Type B pancreatic cell (in vitro differentiated cells): ENCODE results near the gene FLT3LG. TPM values are rescaled to one million over a fixed set of nuclear protein-coding genes. Genes with fewer than 3 reads are reported as not detected.

Experiments
- DNase-seq: peaks from one replicate; pipeline ENCODE4 v3.0.0; 2021; ENCODE audit warnings: mixed read lengths; ENCODE audit not compliant: unreplicated experiment; ENCODE audit errors: extremely low spot score
- H3K27ac Mint-ChIP-seq: 2 replicates; pipeline ENCODE4 v1.8.0; 2021; ENCODE audit warnings: mild to moderate bottlenecking, mixed read lengths
- H3K27me3 Mint-ChIP-seq: 2 replicates; pipeline ENCODE4 v1.8.0; 2021; ENCODE audit warnings: mixed read lengths
- H3K36me3 Mint-ChIP-seq: 2 replicates; pipeline ENCODE4 v1.8.0; 2021; ENCODE audit warnings: mixed read lengths
- H3K4me1 Mint-ChIP-seq: one replicate; pipeline ENCODE4 v1.8.0; 2021; ENCODE audit warnings: mixed read lengths; ENCODE audit not compliant: unreplicated experiment
- H3K4me3 Mint-ChIP-seq: 2 replicates; pipeline ENCODE4 v1.8.0; 2021; ENCODE audit warnings: mild to moderate bottlenecking, mixed read lengths
- H3K9me3 Mint-ChIP-seq: 2 replicates; pipeline ENCODE4 v1.8.0; 2021; ENCODE audit warnings: mixed read lengths
- CTCF ChIP-seq: fragments of 200-600 bp; sonication (generic); conservative IDR thresholded peaks from 2 replicates; pipeline ENCODE4 v1.5.0; 2021; ENCODE audit warnings: antibody characterized with exemption, mild to moderate bottlenecking
- total RNA-seq: library from RNA; stranded (reverse); gene quantifications from 2 replicates; pipeline ENCODE4 v1.2.1, GENCODE V29; 2021; ENCODE audit warnings: low replicate concordance

Gene FLT3LG
- total RNA-seq, 1 donor from 2014 or later: 2.0 TPM

- Mint-ChIP-seq H3K27me3 (peaks cover 3% of the 10 kb centered on the region), H3K4me3 (peak overlapping the region; percentile 98), H3K9me3 (no peaks in the 10 kb centered on the region), H3K36me3 (peaks cover 43% of the 10 kb centered on the region), H3K4me1 (peaks cover 11% of the 10 kb centered on the region), H3K27ac (peak overlapping the region; percentile 92)
- no peak for DNase-seq
- no peak for TF ChIP-seq CTCF
Observed at GRCh38 chr19:49490287-49491029, 16.4 kb downstream of the FLT3LG start.

- Mint-ChIP-seq H3K9me3 (no peaks in the 10 kb centered on the region), H3K4me1 (peaks cover 11% of the 10 kb centered on the region), H3K4me3 (peak overlapping the region; percentile 52), H3K36me3 (peaks cover 43% of the 10 kb centered on the region), H3K27me3 (peaks cover 3% of the 10 kb centered on the region), H3K27ac (peak overlapping the region; percentile 78)
- no peak for TF ChIP-seq CTCF
- no peak for DNase-seq
Observed at GRCh38 chr19:49491030-49491803, 17.2 kb downstream of the FLT3LG start.

GRCh38 chr19:49491804-49492572 is 18.0 kb downstream of the FLT3LG start:
- Mint-ChIP-seq H3K4me3 (peak overlapping the region; percentile 43), H3K9me3 (no peaks in the 10 kb centered on the region), H3K36me3 (peaks cover 47% of the 10 kb centered on the region), H3K27me3 (peaks cover 3% of the 10 kb centered on the region), H3K27ac (peak overlapping the region; percentile 78), H3K4me1 (peaks cover 11% of the 10 kb centered on the region)
- TF ChIP-seq CTCF: no peak
- DNase-seq: no peak

- Mint-ChIP-seq H3K27me3 (no peaks in the 10 kb centered on the region), H3K4me3 (peak overlapping the region; percentile 43), H3K27ac (peak overlapping the region; percentile 78), H3K36me3 (peaks cover 45% of the 10 kb centered on the region), H3K9me3 (no peaks in the 10 kb centered on the region), H3K4me1 (peaks cover 16% of the 10 kb centered on the region)
- TF ChIP-seq CTCF: no peak
- DNase-seq: no peak
Observed at GRCh38 chr19:49492573-49493405, 18.8 kb downstream of the FLT3LG start.

GRCh38 chr19:49496574-49497008 is 22.6 kb downstream of the FLT3LG start:
- Mint-ChIP-seq H3K4me1 (peaks cover 12% of the 10 kb centered on the region), H3K4me3 (peak overlapping the region; percentile 97), H3K27me3 (no peaks in the 10 kb centered on the region), H3K36me3 (peaks cover 29% of the 10 kb centered on the region), H3K27ac (peak overlapping the region; percentile 97), H3K9me3 (no peaks in the 10 kb centered on the region)
- no peak for DNase-seq
- TF ChIP-seq CTCF: no peak
